ENCODE results near the gene TACC3.

DNA sequence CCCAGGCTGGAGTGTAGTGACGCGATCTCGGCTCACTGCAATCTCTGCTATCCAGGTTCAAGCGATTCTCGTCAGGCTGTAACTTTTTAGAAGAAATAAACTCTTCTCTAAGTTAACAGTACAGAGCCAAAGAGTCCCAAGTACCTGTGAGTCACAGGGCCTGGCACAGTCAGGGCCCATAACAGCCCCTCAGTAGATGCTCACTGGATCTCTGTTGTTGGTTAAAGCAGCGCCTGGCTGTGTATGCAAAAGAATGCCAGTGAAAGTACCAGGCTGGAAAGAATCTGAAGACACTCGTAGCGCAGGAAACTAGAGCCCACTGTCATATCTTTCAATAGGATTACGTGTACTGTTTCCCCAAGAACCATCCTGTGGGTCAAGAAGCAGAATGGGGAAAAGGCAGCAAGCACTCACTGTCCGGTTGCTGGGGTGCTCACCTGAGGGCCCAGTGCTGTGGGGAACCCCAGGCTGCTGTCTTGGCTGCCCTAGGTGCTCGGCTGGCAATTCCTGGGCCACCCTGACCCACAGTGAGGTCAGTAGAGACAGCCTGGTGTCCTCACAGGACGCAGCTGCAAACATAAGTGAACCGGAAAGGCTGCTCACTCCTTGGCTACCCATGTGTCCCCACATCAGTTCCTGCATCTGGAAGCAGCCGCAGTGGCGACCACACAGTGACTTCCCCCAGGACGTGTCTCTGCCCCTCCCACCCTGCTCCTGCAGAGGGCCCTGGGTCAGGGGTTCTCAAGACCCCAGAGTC, 6.1 kb upstream of the TACC3 start:
- no peak for TF ChIP-seq FOXK1 (CRISPR knock-in tag; IDR thresholded peaks at IDR 0.05)
- TF ChIP-seq, protein P1, sequence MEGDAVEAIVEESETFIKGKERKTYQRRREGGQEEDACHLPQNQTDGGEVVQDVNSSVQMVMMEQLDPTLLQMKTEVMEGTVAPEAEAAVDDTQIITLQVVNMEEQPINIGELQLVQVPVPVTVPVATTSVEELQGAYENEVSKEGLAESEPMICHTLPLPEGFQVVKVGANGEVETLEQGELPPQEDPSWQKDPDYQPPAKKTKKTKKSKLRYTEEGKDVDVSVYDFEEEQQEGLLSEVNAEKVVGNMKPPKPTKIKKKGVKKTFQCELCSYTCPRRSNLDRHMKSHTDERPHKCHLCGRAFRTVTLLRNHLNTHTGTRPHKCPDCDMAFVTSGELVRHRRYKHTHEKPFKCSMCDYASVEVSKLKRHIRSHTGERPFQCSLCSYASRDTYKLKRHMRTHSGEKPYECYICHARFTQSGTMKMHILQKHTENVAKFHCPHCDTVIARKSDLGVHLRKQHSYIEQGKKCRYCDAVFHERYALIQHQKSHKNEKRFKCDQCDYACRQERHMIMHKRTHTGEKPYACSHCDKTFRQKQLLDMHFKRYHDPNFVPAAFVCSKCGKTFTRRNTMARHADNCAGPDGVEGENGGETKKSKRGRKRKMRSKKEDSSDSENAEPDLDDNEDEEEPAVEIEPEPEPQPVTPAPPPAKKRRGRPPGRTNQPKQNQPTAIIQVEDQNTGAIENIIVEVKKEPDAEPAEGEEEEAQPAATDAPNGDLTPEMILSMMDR (IDR thresholded peaks at IDR 0.05) = no peak
- TF ChIP-seq, protein P2, sequence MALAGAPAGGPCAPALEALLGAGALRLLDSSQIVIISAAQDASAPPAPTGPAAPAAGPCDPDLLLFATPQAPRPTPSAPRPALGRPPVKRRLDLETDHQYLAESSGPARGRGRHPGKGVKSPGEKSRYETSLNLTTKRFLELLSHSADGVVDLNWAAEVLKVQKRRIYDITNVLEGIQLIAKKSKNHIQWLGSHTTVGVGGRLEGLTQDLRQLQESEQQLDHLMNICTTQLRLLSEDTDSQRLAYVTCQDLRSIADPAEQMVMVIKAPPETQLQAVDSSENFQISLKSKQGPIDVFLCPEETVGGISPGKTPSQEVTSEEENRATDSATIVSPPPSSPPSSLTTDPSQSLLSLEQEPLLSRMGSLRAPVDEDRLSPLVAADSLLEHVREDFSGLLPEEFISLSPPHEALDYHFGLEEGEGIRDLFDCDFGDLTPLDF (CRISPR knock-in tag; IDR thresholded peaks at IDR 0.05) = no peak
- no peak for TF ChIP-seq ETV6 (CRISPR knock-in tag; IDR thresholded peaks at IDR 0.05)
- no peak for TF ChIP-seq OVOL2 (CRISPR knock-in tag; IDR thresholded peaks at IDR 0.05; ENCODE audit: borderline replicate concordance)
- no peak for TF ChIP-seq USF1 (CRISPR knock-in tag; IDR thresholded peaks at IDR 0.05)
- TF ChIP-seq NR2C2 (CRISPR knock-in tag; IDR thresholded peaks at IDR 0.05) = no peak
- no peak for TF ChIP-seq MAX (CRISPR knock-in tag; IDR thresholded peaks at IDR 0.05)

Data from WTC11 (cell line).